Activated CD8-positive, alpha-beta memory T cell treated with anti-CD3 and anti-CD28 coated beads for 24 hours (primary cell): Measurements from ENCODE around the gene PTOV1.

Experiments used
- DNase-seq: peaks from one replicate; pipeline ENCODE4 v3.0.0-alpha.2; 2020

PTOV1 gene

DNA sequence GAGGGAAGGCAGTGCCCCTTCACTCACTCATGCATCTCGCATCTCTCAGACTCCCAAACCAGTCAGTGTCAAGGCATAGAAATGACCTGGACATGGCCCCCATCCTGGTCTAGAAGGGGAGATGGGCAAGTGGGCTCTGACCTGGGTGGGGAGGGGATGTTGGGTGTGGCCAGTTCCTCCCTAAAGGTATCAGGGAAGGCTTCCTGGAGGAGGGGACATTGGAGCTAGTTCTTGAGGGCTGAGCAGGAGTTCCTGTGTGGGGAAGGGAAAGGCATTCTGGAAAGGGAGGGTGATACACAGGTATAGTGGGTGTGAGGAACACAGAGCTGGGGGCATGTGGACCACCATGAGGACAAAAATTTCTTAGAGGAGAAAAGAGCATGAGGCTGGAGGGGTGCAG, 41.8 kb downstream of the PTOV1 start:
- DNase-seq: no peak

DNA sequence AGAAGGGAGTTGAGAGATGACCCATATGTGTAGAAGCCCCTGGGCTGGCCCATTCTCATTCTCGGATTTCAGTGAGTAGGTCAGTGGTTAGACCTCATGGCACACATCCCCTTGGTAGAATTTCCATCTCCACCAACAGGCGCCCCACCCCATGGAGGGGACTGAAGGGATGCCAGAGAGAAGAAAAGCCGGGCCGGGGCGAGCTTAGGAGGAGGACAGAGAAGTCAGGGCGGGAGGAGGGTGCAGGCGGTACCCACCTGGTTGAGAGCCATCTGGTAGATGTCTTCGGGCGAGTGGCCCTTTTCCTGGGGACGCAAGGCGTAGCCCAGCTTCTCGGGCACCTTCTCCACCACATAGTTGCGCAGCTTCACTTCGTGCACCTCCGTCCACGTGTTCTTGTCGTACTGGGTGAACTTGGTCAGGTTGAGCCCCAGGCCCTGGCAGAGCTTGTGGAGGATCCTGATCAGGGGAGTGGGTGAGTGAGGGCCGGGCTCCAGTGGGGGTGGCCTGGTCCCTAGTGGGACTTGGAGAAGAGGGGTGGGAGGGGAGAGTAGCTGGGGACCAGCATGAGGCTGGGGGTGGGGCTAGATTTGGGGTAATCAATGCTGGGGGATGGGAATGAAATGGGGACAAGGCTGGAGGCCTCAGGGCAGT, 43.2 kb downstream of the PTOV1 start:
- no peak for DNase-seq

DNA sequence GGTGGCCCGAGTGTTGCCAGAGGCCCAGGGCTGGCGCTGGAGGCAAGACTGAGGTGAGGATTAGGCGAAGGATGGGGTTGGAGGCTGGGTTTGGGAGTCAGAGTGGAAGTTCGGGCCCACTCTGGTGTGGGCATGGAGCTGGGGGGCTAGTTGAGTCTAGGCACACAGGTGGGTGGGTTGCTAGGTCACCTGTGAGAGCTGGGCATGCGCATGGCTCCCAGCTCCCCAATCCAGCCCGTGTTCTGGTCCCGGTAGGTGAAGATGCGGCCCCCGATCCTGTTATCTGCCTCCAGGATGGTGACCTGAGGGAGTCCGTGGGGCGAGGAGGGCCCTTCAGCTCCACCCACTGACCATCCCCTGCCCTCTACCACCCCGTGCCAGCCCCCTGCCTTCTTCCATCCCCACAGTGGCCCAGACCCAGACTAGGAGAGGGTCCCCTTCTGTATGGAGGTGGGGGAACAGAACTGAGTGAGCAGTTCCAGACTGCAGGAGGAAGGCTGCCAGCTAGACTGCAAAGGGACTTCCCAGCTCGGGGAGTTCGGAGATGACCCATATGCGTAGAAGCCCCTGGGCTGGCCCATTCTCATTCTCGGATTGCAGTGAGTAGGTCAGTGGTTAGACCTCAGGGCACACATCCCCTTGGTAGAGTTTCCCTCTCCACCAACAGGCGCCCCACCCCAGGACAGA, 44.1 kb downstream of the PTOV1 start:
- DNase-seq: no peak

DNA sequence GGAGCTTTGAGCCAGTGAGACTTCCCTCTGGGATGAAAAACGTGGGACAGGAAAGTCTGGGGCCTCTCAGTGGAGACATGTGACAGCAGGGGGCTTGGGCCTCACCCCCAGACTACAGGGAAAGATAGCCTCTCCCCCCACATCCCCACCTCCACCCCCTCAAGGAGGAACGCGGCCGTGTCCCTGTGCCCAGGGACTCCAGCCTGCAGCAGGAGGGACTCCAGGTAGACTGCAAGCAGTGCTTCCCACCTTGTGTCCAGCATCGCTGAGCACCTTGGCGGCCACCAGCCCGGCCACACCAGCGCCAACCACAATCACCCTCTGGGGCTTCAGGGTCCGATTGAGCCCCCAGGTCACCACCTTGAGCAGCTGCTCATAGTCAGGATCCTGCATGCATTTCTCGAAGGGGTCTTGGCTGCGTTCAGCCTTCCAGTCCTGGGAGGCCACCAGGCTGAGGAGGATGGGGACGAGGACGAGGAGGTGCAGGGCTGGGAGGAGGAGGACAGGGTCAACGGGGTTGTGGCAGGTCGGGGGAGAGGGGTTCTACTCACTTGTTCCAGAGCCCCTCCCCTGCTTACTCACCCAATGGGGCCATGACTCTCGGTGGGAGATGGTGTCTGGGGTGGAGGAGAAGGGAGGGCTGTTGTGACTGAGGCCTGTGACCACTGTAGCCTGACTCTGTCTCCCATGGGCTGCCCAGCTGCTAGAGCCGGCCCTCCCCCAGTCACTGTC, 44.8 kb downstream of the PTOV1 start:
- DNase-seq: no peak

DNA sequence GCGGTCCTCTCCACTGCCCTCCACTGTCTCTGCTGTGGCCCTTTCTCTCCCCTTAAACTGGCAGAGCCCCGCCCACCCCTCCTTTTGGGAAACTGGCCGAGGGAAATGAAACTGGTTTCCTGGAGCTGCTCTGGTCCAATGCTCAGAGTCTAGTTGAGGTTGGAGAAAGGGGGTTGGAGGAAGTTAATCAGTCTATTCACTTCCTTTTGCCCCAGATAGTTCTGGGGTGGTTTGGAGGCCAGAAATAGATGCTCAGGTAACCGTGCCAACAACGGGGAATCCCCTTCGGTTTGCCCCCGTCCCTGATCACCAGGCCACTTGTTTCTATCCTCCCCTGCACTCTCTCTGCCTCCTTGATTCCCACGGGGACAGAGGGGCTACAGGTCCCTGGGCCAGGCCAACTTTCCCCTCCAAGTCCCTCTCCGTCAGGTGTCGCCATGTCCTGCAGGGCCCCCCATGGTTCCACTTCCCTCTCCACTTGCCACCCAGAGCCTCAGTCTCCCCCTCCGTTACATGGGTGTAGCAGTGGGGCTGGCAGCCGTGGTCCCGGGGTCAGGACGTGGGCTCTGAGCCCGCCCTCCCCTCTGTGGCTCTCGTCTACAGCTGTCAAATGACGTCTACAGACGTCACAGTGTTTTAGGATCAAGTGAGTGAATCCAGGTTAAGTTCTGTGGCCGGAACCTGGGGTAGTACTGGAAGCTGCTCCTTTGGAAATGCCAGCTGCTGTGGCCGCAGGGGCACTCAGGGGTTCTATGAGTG, 46.1 kb downstream of the PTOV1 start, which contains the start of gene IL4I1:
IL4I1 (minus strand) TSS at position 25 of the 759 bp plus-strand sequence. CDS start 727 bp downstream, outside the sequence.
- DNase-seq: peak; percentile 82

- no peak for DNase-seq
Observed at GRCh38 chr19:49904136-49904535, 53.2 kb downstream of the PTOV1 start.

DNA sequence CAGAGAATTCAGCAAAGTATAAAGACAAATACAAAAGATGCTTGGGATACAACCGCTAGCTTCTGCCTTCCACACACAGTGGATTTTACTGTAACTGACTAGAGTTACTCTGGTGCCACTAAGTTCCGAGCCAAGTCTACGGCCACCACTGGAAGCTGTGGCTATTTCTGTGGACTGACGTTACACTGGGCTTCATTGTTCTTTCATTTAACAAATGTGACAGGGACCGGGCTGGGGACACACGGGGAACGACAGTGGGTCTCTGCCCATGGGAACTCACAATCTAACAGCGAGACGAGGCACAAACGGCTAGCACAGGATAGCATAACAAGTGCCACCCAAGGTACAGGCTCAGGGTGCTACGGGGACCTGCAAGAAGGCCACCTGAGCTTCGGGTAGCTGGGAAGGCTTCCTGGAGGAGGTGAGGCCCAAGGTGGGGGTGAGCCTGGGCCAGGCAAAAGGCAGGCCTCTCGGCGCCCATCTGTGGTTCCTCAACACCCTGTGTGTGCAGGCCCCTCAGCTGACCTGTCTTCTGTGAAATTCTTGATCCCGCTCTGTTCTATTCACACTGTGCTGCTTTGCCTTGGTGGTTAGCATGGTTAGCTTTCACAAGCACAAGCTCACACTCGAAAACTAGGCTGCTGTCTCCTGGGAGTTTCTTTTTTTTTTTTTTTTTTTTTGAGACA, 56.1 kb downstream of the PTOV1 start:
- no peak for DNase-seq

- DNase-seq: no peak
Observed at GRCh38 chr19:49907745-49908446, 56.9 kb downstream of the PTOV1 start.

GRCh38 chr19:49908480-49909420, 57.8 kb downstream of the PTOV1 start:
- no peak for DNase-seq

DNA sequence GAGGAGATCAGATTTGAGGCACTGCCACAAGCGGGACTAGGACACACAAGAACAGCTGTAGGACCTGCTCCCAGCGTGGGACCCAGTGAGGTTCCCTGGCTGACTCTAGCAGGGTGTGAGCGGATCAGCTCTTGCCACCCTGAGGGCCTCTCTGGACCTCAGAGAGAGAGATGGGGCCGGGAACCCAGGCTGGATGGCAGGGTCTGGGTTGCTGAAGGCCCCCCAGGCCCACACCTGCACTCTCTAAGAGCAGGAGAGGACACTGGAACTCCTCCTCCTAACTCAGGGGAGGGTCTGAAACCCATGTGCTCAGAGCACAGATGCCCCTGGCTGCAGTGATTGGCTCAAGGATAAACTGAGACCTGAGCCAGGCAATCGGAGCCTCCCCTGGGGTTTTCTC, 59.2 kb downstream of the PTOV1 start:
- DNase-seq: no peak
